MM.1S (cell line): ENCODE data around the gene DENND1A.

ENCODE experiments used
- DNase-seq: peaks from one replicate; pipeline ENCODE4 v3.0.0-alpha.2; 2015
- H2AFZ ChIP-seq: fragments of 300-600 bp; sonication (generic); 2 replicates; pipeline ENCODE4 v1.6.0; 2016; ENCODE audit warnings: antibody characterized with exemption, low read length
- H3F3A ChIP-seq: fragments of 300-600 bp; sonication (generic); 2 replicates; pipeline ENCODE4 v1.6.1; 2016; ENCODE audit warnings: mild to moderate bottlenecking, antibody characterized with exemption, low read length, moderate library complexity, mixed read lengths; ENCODE audit not compliant: insufficient read depth
- H3K27ac ChIP-seq: fragments of 300-600 bp; sonication (generic); 2 replicates; pipeline ENCODE4 v1.5.1; 2016; ENCODE audit warnings: mild to moderate bottlenecking, low read length
- H3K27me3 ChIP-seq: fragments of 300-600 bp; sonication (generic); replicated peaks from 2 replicates; pipeline ENCODE4 v1.6.0; 2016; ENCODE audit warnings: low read length; ENCODE audit not compliant: insufficient read depth
- H3K36me3 ChIP-seq: fragments of 300-600 bp; sonication (generic); replicated peaks from 2 replicates; pipeline ENCODE4 v1.6.1; 2016; ENCODE audit warnings: mild to moderate bottlenecking, low read length, mixed read lengths; ENCODE audit not compliant: insufficient read depth
- H3K4me1 ChIP-seq: fragments of 300-600 bp; sonication (generic); 2 replicates; pipeline ENCODE4 v1.6.1; 2016; ENCODE audit warnings: low read length, mixed read lengths
- H3K4me2 ChIP-seq: fragments of 300-600 bp; sonication (generic); 2 replicates; pipeline ENCODE4 v1.6.0; 2016; ENCODE audit warnings: low read depth, low read length
- H3K4me3 ChIP-seq: fragments of 300-600 bp; sonication (generic); 2 replicates; pipeline ENCODE4 v1.5.1; 2016; ENCODE audit warnings: low read length, mixed read lengths
- H3K79me2 ChIP-seq: fragments of 300-600 bp; sonication (generic); 2 replicates; pipeline ENCODE4 v1.6.1; 2016; ENCODE audit warnings: mixed run types, low read length, mixed read lengths
- H3K9ac ChIP-seq: fragments of 300-600 bp; sonication (generic); 2 replicates; pipeline ENCODE4 v1.6.1; 2016; ENCODE audit warnings: low read length, mixed read lengths
- H3K9me2 ChIP-seq: fragments of 300-600 bp; sonication (generic); replicated peaks from 2 replicates; pipeline ENCODE4 v1.6.1; 2016; ENCODE audit warnings: mild to moderate bottlenecking, low read length, mixed read lengths; ENCODE audit not compliant: insufficient read depth
- H3K9me3 ChIP-seq: fragments of 300-600 bp; sonication (generic); replicated peaks from 2 replicates; pipeline ENCODE4 v1.6.1; 2016; ENCODE audit warnings: mild to moderate bottlenecking, low read length, mixed read lengths; ENCODE audit not compliant: insufficient read depth
- H4K20me1 ChIP-seq: fragments of 300-600 bp; sonication (generic); 2 replicates; pipeline ENCODE4 v1.6.1; 2016; ENCODE audit warnings: mild to moderate bottlenecking, low read length, moderate library complexity, mixed read lengths; ENCODE audit not compliant: insufficient read depth
- EZH2 ChIP-seq: fragments of 300-600 bp; sonication (generic); optimal IDR thresholded peaks from 2 replicates; pipeline ENCODE3; 2017; ENCODE audit warnings: low read depth, mild to moderate bottlenecking, antibody characterized with exemption, low read length, mixed read lengths
- EZH2phosphoT487 ChIP-seq: fragments of 300-600 bp; sonication (generic); IDR thresholded peaks from 2 replicates; pipeline ENCODE4 v1.6.1; 2018; ENCODE audit warnings: antibody characterized with exemption, low read length
- TF ChIP-seq, protein P1 (sequence below): fragments of 300-600 bp; sonication (generic); IDR thresholded peaks from 2 replicates; pipeline ENCODE4 v1.5.1; 2016; ENCODE audit warnings: antibody characterized with exemption, low read length, mixed read lengths

The DENND1A gene

GRCh38 chr9:123717581-123718175 is 212.2 kb downstream of the DENND1A start:
- Histone ChIP-seq H3K9me3 (no peaks in the 10 kb centered on the region), H3K27me3 (no peaks in the 10 kb centered on the region), H3K79me2 (no peaks in the 10 kb centered on the region), H3K9me2 (no peaks in the 10 kb centered on the region), H3K36me3 (no peaks in the 10 kb centered on the region), H3F3A (no peaks in the 10 kb centered on the region), H3K4me2 (no peak overlapping the region), H4K20me1 (no peaks in the 10 kb centered on the region), H3K4me1 (no peaks in the 10 kb centered on the region), H3K27ac (no peak overlapping the region), H2AFZ (no peak overlapping the region), H3K9ac (no peak overlapping the region), H3K4me3 (no peak overlapping the region)
- no peak for DNase-seq
- TF ChIP-seq EZH2phosphoT487 (no peak), EZH2 (no peak)
- TF ChIP-seq, protein P1, sequence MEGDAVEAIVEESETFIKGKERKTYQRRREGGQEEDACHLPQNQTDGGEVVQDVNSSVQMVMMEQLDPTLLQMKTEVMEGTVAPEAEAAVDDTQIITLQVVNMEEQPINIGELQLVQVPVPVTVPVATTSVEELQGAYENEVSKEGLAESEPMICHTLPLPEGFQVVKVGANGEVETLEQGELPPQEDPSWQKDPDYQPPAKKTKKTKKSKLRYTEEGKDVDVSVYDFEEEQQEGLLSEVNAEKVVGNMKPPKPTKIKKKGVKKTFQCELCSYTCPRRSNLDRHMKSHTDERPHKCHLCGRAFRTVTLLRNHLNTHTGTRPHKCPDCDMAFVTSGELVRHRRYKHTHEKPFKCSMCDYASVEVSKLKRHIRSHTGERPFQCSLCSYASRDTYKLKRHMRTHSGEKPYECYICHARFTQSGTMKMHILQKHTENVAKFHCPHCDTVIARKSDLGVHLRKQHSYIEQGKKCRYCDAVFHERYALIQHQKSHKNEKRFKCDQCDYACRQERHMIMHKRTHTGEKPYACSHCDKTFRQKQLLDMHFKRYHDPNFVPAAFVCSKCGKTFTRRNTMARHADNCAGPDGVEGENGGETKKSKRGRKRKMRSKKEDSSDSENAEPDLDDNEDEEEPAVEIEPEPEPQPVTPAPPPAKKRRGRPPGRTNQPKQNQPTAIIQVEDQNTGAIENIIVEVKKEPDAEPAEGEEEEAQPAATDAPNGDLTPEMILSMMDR = no peak

GRCh38 chr9:123716339-123716945 is 213.5 kb downstream of the DENND1A start:
- Histone ChIP-seq H3K36me3 (no peaks in the 10 kb centered on the region), H3K4me1 (no peaks in the 10 kb centered on the region), H3K9me3 (no peaks in the 10 kb centered on the region), H4K20me1 (no peaks in the 10 kb centered on the region), H3K9me2 (no peaks in the 10 kb centered on the region), H2AFZ (no peak overlapping the region), H3K27me3 (no peaks in the 10 kb centered on the region), H3K4me3 (no peak overlapping the region), H3K4me2 (no peak overlapping the region), H3K9ac (no peak overlapping the region), H3K27ac (no peak overlapping the region), H3K79me2 (no peaks in the 10 kb centered on the region), H3F3A (no peaks in the 10 kb centered on the region)
- DNase-seq = no peak
- TF ChIP-seq EZH2phosphoT487 (no peak), EZH2 (no peak)
- TF ChIP-seq, protein P1 = no peak

GRCh38 chr9:123715258-123715657 is 214.7 kb downstream of the DENND1A start:
- H2AFZ ChIP-seq = no peak overlapping the region
- no peaks in the 10 kb centered on the region for H3K4me1 ChIP-seq
- TF ChIP-seq, protein P1 = no peak
- TF ChIP-seq EZH2 = no peak
- TF ChIP-seq EZH2phosphoT487 = no peak
- no peak overlapping the region for H3K4me2 ChIP-seq
- no peak for DNase-seq
- no peaks in the 10 kb centered on the region for H3F3A ChIP-seq
- no peak overlapping the region for H3K9ac ChIP-seq
- H3K36me3 ChIP-seq = no peaks in the 10 kb centered on the region
- H3K27me3 ChIP-seq = no peaks in the 10 kb centered on the region
- no peak overlapping the region for H3K27ac ChIP-seq
- H3K9me3 ChIP-seq = no peaks in the 10 kb centered on the region
- H3K4me3 ChIP-seq = no peak overlapping the region
- no peaks in the 10 kb centered on the region for H3K79me2 ChIP-seq
- no peaks in the 10 kb centered on the region for H3K9me2 ChIP-seq
- no peaks in the 10 kb centered on the region for H4K20me1 ChIP-seq
